Vagina (tissue), 2 donors: Measurements from ENCODE around the gene DAZAP1. TPM values are rescaled to one million over a fixed set of nuclear protein-coding genes. Genes with fewer than 3 reads are reported as not detected.

Experiments used
- DNase-seq, 2 donors: peaks; one replicate each; pipeline ENCODE4 v3.0.0-alpha.2; 2017; ENCODE audit errors: extremely low spot score in 2 of 2
- H3K27ac ChIP-seq: fragments of 200-600 bp; sonication (generic); one replicate; pipeline ENCODE4 v1.5.1; 2019
- H3K27me3 ChIP-seq: fragments of 200-600 bp; sonication (generic); one replicate; pipeline ENCODE4 v1.5.1; 2019
- H3K36me3 ChIP-seq, 2 donors: fragments of 200-600 bp; sonication (generic); one replicate each; pipeline ENCODE4 v1.5.1; 2017 to 2019
- H3K4me1 ChIP-seq: fragments of 200-600 bp; sonication (generic); one replicate; pipeline ENCODE4 v1.5.1; 2019
- H3K4me3 ChIP-seq, 2 donors: fragments of 200-600 bp; sonication (generic); 1 replicate in 1 of 2; 2 replicates in 1 of 2; pipeline ENCODE4 v1.5.1; 2016 to 2019
- H3K9me3 ChIP-seq: fragments of 200-600 bp; sonication (generic); one replicate; pipeline ENCODE4 v1.5.1; 2019
- CTCF ChIP-seq, 3 experiments: fragments of 450-650 bp in 2 of 3; fragments of 200-600 bp in 1 of 3; sonication (generic) in 1 of 3; IDR thresholded peaks; one replicate each; pipeline ENCODE4 v1.5.1; 2017 to 2019; ENCODE audit warnings: antibody characterized with exemption in 3 of 3, mild to moderate bottlenecking in 2 of 3, moderate library complexity in 2 of 3
- POLR2A ChIP-seq, 2 donors: fragments of 450-650 bp; IDR thresholded peaks; one replicate each; pipeline ENCODE4 v1.6.1; 2017; ENCODE audit warnings: antibody characterized with exemption in 2 of 2, mild to moderate bottlenecking in 2 of 2, moderate library complexity in 2 of 2
- POLR2AphosphoS5 ChIP-seq, 2 donors: sonication (generic); formaldehyde crosslinking; IDR thresholded peaks; one replicate each; pipeline ENCODE4 v1.9.0; 2017; ENCODE audit warnings: antibody characterized with exemption in 2 of 2, mild to moderate bottlenecking in 2 of 2, low read depth in 1 of 2; ENCODE audit not compliant: insufficient read depth in 1 of 2
- intact Hi-C: fragments of 100-400 bp; cut with DNase I; formaldehyde crosslinking; loops from one replicate; pipeline ENCODE4 v1.15.1; 2023
- total RNA-seq: library from RNA; depleted of rRNA; stranded (reverse); fragments of >200 nt; gene quantifications from one replicate; pipeline ENCODE4 v1.2.3, GENCODE V29; 2016

DAZAP1 gene
- total RNA-seq, 1 donor from 2014 or later = 29.7 TPM

DNA sequence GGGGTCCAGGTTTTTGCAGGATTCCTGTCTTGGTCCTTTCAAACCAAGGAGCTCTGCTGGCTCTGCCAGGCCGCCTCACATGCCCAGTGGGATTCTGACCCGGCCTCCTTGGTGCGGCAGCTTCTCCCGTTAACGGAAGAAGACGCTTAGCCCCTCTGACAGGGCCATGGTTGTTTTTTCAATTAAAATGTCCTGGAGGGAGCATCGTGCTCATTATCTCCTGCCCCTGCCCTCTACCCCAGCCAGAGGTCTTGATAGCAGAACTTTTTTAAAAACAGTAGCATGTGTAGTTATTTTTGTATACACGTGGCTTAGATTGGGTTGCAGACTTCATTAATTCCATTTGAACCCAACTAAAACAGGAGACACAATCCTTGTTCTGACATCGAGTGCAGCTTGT lies 19.4 kb downstream of the DAZAP1 start:
- no peak for TF ChIP-seq CTCF (IDR thresholded peaks at IDR 0.05)
- TF ChIP-seq POLR2AphosphoS5 (IDR thresholded peaks at IDR 0.05; ENCODE audit: insufficient read depth in 1 of 2, low read depth in 1 of 2) = no peak
- TF ChIP-seq POLR2A (IDR thresholded peaks at IDR 0.05) = no peak
- Histone ChIP-seq H3K36me3 (peaks cover 0 to 72% of the 10 kb centered on the region in 2 donors), H3K27me3 (no peaks in the 10 kb centered on the region), H3K4me1 (peaks cover 12% of the 10 kb centered on the region), H3K4me3 (no peak overlapping the region), H3K27ac (no peak overlapping the region), H3K9me3 (no peaks in the 10 kb centered on the region)
- no peak for DNase-seq
- intact Hi-C loops = no loop called here

DNA sequence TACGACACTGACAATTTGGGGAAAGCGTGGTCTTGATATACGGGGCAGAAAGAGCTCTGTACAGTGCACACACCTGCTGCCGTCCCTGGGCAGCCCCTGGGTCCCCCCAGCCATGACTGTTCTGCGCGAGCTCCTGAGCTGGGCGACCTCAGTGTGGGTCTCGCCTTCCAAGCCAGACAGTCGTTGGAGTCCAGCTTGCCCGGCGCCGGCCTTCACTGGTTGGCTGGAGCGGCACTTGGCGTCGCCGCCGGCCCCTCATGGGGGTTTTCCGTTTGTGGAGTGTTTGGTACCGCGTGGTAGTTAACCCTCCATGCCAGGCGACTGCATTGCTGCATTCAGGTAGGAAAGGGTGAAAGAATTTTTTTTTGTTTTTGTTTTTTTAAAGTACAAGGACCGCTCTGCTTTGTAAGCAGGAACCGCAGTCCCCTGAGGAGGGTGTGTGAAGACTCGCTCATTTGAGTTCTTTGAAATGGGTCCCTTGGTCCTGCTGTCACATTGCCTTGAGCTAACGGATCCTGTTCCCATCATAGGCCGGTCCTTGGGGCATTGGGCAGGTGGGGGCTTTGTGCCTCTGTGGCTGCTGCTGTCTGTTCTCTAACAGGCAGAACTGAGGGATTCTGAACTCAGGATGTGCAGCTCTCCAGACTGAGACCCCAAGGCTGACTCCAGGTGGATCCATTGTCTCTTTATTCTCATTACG lies 20.0 kb downstream of the DAZAP1 start:
- no peak overlapping the region for H3K27ac ChIP-seq
- peaks cover 12% of the 10 kb centered on the region for H3K4me1 ChIP-seq
- intact Hi-C loops = no loop called here
- no peaks in the 10 kb centered on the region for H3K9me3 ChIP-seq
- no peak for DNase-seq
- no peaks in the 10 kb centered on the region for H3K27me3 ChIP-seq
- H3K36me3 ChIP-seq = peaks cover 0 to 72% of the 10 kb centered on the region in 2 donors
- TF ChIP-seq CTCF (IDR thresholded peaks at IDR 0.05) = no peak
- no peak for TF ChIP-seq POLR2A (IDR thresholded peaks at IDR 0.05)
- TF ChIP-seq POLR2AphosphoS5 (IDR thresholded peaks at IDR 0.05; ENCODE audit: insufficient read depth in 1 of 2, low read depth in 1 of 2) = no peak
- H3K4me3 ChIP-seq = no peak overlapping the region

GRCh38 chr19:1428738-1429391 lies 21.5 kb downstream of the DAZAP1 start:
- no peak for DNase-seq
- no peak for TF ChIP-seq CTCF (IDR thresholded peaks at IDR 0.05)
- TF ChIP-seq POLR2A (IDR thresholded peaks at IDR 0.05) = no peak
- no peak for TF ChIP-seq POLR2AphosphoS5 (IDR thresholded peaks at IDR 0.05; ENCODE audit: insufficient read depth in 1 of 2, low read depth in 1 of 2)
- Histone ChIP-seq H3K36me3 (peaks cover 0 to 72% of the 10 kb centered on the region in 2 donors), H3K4me1 (peaks cover 12% of the 10 kb centered on the region), H3K9me3 (no peaks in the 10 kb centered on the region), H3K27ac (no peak overlapping the region), H3K27me3 (no peaks in the 10 kb centered on the region), H3K4me3 (no peak overlapping the region)
- intact Hi-C loops = no loop called here

- TF ChIP-seq POLR2AphosphoS5 (IDR thresholded peaks at IDR 0.05; ENCODE audit: insufficient read depth in 1 of 2, low read depth in 1 of 2) = no peak
- no peak for TF ChIP-seq POLR2A (IDR thresholded peaks at IDR 0.05)
- no peak for TF ChIP-seq CTCF (IDR thresholded peaks at IDR 0.05)
These were observed 22.4 kb downstream of the DAZAP1 start for GRCh38 chr19:1429750-1430149.

DNA sequence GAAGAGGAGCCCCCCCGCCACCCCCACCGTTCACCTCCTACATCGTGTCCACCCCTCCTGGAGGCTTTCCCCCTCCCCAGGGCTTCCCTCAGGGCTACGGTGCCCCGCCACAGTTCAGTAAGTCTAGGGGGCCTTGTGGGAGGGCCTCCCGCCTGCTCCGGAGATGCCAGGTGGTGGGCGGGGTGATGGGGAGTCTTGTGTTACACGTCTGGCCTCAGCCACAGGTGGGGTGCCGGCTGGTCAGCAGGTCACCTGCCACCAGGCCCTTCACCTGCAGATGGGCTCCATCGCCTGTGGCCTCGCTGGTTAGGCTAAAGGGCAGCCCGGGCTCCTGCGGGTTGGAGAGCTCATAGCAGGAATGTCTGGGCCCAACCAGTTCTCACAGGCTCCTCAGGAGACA lies 22.9 kb downstream of the DAZAP1 start:
- TF ChIP-seq POLR2AphosphoS5 (IDR thresholded peaks at IDR 0.05; ENCODE audit: insufficient read depth in 1 of 2, low read depth in 1 of 2) = no peak
- no peak for TF ChIP-seq CTCF (IDR thresholded peaks at IDR 0.05)
- TF ChIP-seq POLR2A (IDR thresholded peaks at IDR 0.05) = no peak
- intact Hi-C loops = no loop called here
- Histone ChIP-seq H3K27me3 (no peaks in the 10 kb centered on the region), H3K4me1 (peaks cover 5% of the 10 kb centered on the region), H3K36me3 (peaks cover 0 to 82% of the 10 kb centered on the region in 2 donors), H3K27ac (no peak overlapping the region), H3K9me3 (no peaks in the 10 kb centered on the region), H3K4me3 (no peak overlapping the region)
- no peak for DNase-seq

More at GRCh38 chr19:1429750-1430149, 22.4 kb downstream of the DAZAP1 start:
- Histone ChIP-seq H3K27me3 (no peaks in the 10 kb centered on the region), H3K4me1 (peaks cover 7% of the 10 kb centered on the region), H3K9me3 (no peaks in the 10 kb centered on the region), H3K4me3 (no peak overlapping the region), H3K27ac (no peak overlapping the region), H3K36me3 (peaks cover 0 to 78% of the 10 kb centered on the region in 2 donors)
- no peak for DNase-seq
- intact Hi-C loops = no loop called here
